COR-L47 (cell line): ENCODE results near the gene KRTAP5-9.

Experiments
- DNase-seq: peaks from one replicate; lab custom pipeline; 2025; lab: John Stamatoyannopoulos, UW

KRTAP5-9 gene, protein sequence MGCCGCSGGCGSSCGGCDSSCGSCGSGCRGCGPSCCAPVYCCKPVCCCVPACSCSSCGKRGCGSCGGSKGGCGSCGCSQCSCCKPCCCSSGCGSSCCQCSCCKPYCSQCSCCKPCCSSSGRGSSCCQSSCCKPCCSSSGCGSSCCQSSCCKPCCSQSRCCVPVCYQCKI

GRCh38 chr11:71548120-71548519, at the start of gene KRTAP5-9:
KRTAP5-9 (plus strand) TSS chr11:71548420; CDS start chr11:71548658, 238 bp downstream.
- no peak for DNase-seq

DNA sequence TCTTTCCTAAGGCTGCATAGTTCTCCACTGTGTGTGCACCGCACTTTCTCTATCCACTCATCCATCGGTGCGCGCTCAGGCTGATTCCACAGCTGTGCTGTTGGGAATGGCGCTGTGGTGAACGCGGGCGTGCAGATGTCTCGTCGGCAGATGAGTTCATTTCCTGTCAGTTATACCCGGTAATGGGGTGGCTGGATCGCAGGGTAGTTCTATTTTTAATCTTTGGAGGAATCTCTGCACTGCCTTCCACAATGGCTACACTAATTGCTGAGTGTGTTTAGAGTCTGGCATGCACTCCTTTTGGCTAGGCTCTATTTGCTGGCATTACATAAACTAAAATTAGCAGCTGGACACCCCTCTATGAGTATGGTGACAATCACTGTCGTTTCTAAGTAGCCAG, 49.1 kb upstream of the KRTAP5-9 start:
- peak; percentile 29 for DNase-seq

GRCh38 chr11:71499546-71499945, 48.7 kb upstream of the KRTAP5-9 start:
- DNase-seq: no peak

DNA sequence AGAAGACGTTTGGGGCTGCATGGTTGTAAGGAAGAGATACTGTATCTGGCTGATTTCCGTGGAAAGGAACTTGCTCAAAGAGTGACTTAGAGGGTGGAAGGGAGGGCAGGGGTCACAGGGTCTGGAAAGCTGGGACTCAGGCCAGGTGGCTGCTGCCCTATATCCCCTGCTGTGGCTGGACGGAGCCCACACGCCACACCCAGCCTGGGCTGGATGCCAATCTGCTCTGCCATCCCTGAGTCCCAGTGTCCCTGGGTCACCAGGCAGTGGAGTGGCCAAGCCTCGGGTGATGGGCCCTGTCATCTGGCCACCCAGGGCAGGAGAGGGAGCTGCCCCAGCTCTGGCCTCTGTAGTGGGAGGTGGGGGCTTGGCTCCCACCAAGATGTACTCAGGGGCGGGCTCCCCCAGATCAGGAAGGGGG, 47.6 kb upstream of the KRTAP5-9 start:
- DNase-seq: peak; percentile 34

GRCh38 chr11:71501071-71501985, 46.9 kb upstream of the KRTAP5-9 start:
- DNase-seq: no peak

DNA sequence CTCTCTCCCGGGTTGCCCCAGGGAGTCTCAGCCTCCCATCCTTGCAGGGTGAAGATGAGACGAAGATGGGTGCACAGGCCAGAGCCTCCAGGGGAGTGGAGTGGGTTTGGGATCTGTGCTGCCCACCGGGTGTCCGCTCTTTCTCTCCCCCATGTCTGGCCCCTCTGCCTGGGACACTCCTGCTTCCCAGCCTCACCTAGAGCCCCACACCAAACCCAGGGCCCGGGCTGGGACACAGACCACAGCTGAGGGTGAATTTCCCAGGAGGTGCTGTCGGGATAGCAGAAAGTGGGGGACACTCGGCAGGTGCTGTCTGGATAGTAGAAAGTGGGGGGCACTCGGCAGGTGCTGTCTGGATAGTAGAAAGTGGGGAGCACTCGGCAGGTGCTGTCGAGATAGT, 46.2 kb upstream of the KRTAP5-9 start:
- no peak for DNase-seq

DNA sequence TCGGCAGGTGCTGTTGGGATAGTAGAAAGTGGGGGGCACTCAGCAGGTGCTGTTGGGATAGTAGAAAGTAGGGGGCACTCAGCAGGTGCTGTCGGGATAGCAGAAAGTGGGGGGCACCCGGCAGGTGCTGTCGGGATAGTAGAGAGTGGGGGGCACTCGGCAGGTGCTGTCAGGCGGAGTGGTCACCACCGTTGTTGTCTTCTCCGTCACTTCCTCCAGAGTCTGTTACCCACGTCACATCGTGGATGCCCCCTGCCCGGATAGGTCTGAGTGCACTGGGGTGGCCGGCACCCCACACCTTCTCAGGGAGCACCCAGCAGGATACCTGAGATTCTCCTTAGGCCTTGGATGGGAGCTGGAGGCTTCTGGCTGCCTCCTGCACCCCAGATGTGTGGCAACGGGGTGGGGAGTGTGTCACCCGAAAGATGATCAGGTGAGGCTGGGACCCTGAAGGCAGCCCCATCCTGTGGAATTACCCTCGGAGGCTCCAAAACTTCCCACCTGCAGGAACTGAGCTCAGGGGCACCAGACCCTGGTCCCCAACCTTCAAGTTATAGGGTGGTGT, 45.3 kb upstream of the KRTAP5-9 start:
- DNase-seq: no peak

DNA sequence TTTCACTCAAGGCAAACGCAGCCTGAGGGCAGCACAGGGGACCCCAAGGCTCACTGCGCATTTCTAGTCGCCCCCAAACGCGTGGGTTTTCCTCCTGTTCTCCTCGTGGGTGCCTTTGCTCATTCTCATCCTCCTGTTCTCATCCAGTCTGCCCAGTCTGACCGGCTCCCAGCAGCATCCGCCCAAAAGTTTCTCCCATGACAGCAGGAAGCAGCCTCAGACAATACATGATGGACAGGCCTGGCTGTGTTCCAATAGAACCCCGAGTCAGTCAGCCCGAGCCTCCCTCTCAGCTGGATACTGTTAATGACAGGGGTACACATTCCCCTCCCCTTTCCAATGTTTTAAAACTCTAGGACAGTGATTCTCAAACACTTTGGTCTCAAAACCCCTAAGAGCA, 43.7 kb upstream of the KRTAP5-9 start:
- peak; percentile 82 for DNase-seq

GRCh38 chr11:71505001-71505400, 43.2 kb upstream of the KRTAP5-9 start:
- peak; percentile 11 for DNase-seq

GRCh38 chr11:71505781-71506180, 42.4 kb upstream of the KRTAP5-9 start:
- DNase-seq: no peak

GRCh38 chr11:71507102-71507501, 41.1 kb upstream of the KRTAP5-9 start:
- DNase-seq: no peak

DNA sequence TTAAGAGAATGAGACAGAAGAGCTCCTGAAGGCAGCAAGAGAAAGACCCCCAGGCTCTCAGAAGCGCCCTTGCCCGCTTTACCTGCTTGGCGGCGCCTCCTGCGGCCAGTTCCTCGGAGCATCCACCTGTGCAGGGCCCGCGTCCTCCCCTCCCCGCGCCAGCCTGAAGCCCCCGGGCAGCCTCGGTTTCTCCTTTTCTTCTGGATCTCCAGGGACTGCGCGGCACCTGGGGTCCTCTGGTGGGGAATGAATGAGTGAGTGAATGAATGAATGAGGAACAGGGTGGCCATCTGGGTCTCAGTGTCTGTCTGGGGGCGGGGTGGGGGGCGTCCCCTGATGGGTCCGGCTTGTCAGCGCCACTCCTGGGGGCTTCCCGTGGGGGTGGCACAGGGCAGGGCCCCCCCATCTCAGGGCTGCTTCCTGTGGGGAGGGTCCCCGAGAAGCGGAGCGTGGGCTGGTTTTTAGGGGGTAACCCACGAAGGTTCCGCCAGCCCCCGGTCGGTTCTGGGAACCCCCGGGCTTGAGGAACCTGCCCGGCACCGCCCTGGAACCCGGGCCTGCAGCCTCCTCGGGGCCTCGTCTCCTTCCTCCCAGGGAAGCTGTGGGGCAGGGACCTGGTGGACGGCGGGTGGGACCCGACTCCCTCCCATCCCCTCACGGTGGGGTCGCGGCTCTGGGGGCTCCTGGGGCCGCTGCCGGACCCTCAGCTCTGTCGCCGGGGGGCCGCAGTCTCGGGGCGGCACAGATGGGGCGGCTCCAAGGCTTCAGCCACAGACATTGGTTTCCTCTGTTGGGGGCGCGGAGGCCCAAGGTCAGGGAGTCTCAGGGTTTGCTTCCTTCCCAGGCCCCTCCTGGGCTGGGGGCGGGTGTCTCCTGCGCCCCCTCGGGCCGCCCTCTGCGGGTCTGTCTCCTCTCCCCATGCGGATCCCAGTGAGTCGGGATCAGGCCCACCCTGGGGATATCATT, 29.4 kb upstream of the KRTAP5-9 start:
- DNase-seq: no peak

GRCh38 chr11:71519546-71519945, 28.7 kb upstream of the KRTAP5-9 start:
- DNase-seq: no peak

- DNase-seq: no peak
These were observed 22.9 kb upstream of the KRTAP5-9 start for GRCh38 chr11:71525188-71525937.

DNA sequence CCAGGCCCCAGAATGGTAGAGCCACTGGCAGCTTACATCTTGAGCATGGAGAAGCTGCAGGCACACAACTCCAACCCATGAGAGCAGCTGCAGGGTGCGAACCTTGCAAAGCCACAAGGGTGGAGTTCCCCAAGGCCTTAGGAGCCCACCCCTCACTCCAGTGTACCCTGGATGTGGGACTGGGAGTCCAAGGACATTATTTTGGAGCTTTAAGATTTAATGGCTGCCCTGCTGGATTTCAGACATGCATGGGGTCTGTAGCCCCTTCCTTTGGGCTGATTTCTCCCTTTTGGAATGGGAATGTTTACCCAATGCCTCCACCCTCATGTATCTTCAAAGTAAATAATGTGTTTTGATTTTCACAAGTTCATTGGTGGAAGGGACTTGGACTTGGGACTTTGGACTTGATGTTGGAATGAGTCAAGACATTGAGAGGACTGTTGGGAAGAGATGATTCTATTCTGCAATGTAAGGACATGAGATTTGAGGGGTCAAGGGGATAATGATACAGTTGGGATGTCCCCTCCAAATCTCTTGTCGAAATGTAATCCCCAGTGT, 22.2 kb upstream of the KRTAP5-9 start:
- DNase-seq: no peak

DNA sequence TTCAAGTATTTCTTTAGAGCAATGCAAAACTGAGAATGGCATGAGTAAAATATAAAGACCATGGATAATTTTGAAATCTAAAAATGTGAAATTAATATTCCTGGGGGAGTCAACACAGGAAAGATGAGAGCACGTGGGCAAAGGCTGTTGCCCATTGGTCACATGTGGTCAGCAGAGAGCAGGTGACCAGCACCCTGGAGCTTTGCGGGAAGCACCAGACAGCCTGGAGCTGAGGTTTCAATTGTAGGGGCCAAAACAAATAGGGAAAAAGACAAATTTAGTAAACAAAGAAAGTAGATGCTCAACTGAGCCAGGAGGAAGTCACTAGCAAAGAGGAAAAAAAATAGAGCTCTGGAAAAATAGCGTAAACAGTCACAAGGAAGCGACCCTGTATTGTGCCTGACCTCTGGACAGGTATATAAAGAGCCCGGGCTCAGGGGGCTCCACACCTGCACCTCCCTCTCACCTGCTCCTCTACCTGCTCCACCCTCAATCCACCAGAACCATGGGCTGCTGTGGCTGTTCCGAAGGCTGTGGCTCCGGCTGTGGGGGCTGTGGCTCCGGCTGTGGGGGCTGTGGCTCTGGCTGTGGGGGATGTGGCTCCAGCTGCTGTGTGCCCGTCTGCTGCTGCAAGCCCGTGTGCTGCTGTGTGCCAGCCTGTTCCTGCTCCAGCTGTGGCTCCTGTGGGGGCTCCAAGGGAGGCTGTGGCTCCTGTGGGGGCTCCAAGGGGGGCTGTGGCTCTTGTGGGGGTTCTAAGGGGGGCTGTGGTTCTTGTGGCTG, 21.2 kb upstream of the KRTAP5-9 start, which contains the start of gene KRTAP5-7:
Gene KRTAP5-7 (plus strand): TSS at position 472 of the 780 bp plus-strand sequence. CDS start 34 bp downstream, at position 506.
- DNase-seq: peak; percentile 24

GRCh38 chr11:71527576-71528210, 20.5 kb upstream of the KRTAP5-9 start:
- DNase-seq: no peak

DNA sequence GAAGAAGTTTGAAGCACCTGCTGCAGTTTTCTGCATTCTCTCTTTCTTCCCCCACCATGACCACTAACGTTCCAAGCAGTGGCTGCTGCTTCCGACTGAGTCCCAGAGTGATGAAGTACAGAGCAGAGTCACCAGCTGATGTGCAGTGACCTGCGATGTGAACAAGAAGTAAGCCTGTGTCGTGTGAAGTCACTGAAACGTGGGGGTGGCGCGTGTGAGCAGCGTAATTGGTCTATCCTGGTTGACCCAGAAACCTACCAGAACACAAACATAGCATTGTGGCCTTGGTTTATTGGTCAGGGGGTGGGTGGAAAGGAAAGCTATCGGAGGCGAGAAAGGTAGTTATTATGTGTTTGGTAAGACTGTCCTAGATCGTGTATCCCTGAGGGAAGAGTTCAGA, 17.6 kb upstream of the KRTAP5-9 start:
- DNase-seq: no peak

- DNase-seq: no peak
These were observed 16.1 kb upstream of the KRTAP5-9 start for GRCh38 chr11:71532036-71532610.
